Cardiac muscle cell (in vitro differentiated cells and primary cell): ENCODE measurements around the gene IGFBP5. TPM values are rescaled to one million over a fixed set of nuclear protein-coding genes. Genes with fewer than 3 reads are reported as not detected.
A peak's percentile ranks its signal among the peaks of the same experiment; 100 is the strongest.

Source experiments
- DNase-seq, 2 donors: peaks; one replicate each; pipeline versions ENCODE4 v3.0.0 to v3.0.0-alpha.2; 2010 to 2017; ENCODE audit warnings: low read depth in 1 of 2, low spot score in 1 of 2
- H3K27ac ChIP-seq: fragments of 200-600 bp; sonication (generic); 2 replicates; pipeline ENCODE4 v1.5.1; 2016
- H3K27me3 ChIP-seq: fragments of 200-600 bp; sonication (generic); 2 replicates; pipeline ENCODE4 v1.6.0; 2016; ENCODE audit warnings: control low read depth
- H3K36me3 ChIP-seq: fragments of 200-600 bp; sonication (generic); 2 replicates; pipeline ENCODE4 v1.5.1; 2016; ENCODE audit warnings: control low read depth
- H3K4me1 ChIP-seq: fragments of 200-600 bp; sonication (generic); 2 replicates; pipeline ENCODE4 v1.8.1; 2017; ENCODE audit warnings: low read depth, mild to moderate bottlenecking, mixed run types
- H3K4me3 ChIP-seq: fragments of 200-600 bp; sonication (generic); 2 replicates; pipeline ENCODE4 v1.5.1; 2016; ENCODE audit warnings: mild to moderate bottlenecking
- H3K9me3 ChIP-seq: fragments of 200-600 bp; sonication (generic); 2 replicates; pipeline ENCODE4 v1.5.1; 2017; ENCODE audit warnings: low read depth, mild to moderate bottlenecking, control low read depth
- polyA plus RNA-seq: library from polyadenylated mRNA; unstranded; fragments of >200 nt; fragmentation: Nextera tagmentation; extraction: Ambion mirVana; gene quantifications from 2 replicates; pipeline ENCODE4 v1.2.1, GENCODE V29; 2016
- total RNA-seq: library from RNA; depleted of rRNA; stranded (reverse); fragments of >200 nt; gene quantifications from 2 replicates; pipeline ENCODE4 v1.2.3, GENCODE V29; 2016
- TF ChIP-seq, protein P1 (sequence below): IDR thresholded peaks from 2 replicates; pipeline ENCODE4 v1.5.1; 2012; ENCODE audit warnings: low read depth, mild to moderate bottlenecking, low read length

Gene IGFBP5
- total and polyA plus RNA-seq, 2 experiments from 2014 or later = 35.2 to 132 TPM

DNA sequence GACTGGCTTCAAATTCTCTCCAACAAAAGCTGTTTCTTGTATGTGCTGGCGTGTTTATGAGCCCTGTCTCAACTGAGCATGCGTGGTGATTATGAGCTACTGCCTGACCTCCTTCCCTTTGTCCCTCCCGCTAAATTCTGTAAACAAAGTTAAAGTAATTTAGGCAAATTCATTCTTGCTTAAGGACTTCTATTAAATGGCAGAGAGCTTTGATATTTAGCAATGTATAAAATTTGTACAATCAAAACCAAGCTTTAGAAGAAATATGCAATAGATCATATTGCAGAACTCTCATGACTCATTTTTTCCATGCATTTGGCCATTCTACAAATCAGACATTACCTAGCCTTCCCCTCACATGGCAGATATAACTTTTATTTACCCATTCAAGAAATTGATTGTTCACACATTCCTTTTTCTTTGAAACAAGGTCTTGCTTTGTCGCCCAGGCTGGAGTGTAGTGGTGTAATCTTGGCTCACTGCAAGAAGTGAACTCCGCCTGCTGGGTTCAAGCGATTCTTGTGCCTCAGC lies 43.9 kb downstream of the IGFBP5 start:
- no peaks in the 10 kb centered on the region for H3K9me3 ChIP-seq
- DNase-seq = peak in 1 of 2 donors; percentile 75
- no peaks in the 10 kb centered on the region for H3K27me3 ChIP-seq
- no peak overlapping the region for H3K4me3 ChIP-seq
- H3K27ac ChIP-seq = no peak overlapping the region
- H3K36me3 ChIP-seq = no peaks in the 10 kb centered on the region
- peaks cover 8% of the 10 kb centered on the region for H3K4me1 ChIP-seq
- TF ChIP-seq, protein P1, sequence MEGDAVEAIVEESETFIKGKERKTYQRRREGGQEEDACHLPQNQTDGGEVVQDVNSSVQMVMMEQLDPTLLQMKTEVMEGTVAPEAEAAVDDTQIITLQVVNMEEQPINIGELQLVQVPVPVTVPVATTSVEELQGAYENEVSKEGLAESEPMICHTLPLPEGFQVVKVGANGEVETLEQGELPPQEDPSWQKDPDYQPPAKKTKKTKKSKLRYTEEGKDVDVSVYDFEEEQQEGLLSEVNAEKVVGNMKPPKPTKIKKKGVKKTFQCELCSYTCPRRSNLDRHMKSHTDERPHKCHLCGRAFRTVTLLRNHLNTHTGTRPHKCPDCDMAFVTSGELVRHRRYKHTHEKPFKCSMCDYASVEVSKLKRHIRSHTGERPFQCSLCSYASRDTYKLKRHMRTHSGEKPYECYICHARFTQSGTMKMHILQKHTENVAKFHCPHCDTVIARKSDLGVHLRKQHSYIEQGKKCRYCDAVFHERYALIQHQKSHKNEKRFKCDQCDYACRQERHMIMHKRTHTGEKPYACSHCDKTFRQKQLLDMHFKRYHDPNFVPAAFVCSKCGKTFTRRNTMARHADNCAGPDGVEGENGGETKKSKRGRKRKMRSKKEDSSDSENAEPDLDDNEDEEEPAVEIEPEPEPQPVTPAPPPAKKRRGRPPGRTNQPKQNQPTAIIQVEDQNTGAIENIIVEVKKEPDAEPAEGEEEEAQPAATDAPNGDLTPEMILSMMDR = no peak

DNA sequence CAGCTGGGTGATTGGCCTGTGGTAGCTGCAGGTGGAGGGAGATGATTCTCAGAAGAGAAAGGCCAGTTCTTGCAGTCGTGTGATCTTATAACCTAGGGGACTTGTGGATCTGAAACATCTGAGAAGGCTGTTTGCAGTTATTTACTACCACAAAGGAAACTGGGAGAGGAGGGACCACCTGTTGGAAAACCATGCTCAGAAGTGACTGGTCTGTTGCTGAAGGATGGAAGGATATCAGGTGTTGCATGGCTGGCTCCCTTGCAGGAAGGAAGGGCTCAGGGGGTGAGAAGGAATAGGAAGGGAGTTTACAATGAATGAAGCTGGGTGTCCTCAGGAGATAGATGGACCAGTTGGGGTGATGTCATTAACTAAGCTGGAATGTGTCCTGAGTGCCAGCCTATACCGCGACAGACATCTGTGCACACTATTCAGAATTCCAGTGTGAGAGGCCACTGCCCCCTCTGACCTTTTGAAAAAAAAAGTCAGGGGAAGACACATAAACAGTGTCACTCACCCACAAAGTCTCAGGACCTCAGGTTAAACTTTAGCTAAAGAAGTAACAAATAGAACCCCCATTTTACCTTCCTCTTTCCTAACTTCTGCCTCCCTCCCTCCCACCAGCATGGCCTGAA lies 44.6 kb downstream of the IGFBP5 start:
- peaks cover 8% of the 10 kb centered on the region for H3K4me1 ChIP-seq
- H3K4me3 ChIP-seq = no peak overlapping the region
- no peak for DNase-seq
- no peaks in the 10 kb centered on the region for H3K27me3 ChIP-seq
- no peaks in the 10 kb centered on the region for H3K9me3 ChIP-seq
- TF ChIP-seq, protein P1 = no peak
- no peak overlapping the region for H3K27ac ChIP-seq
- no peaks in the 10 kb centered on the region for H3K36me3 ChIP-seq

DNA sequence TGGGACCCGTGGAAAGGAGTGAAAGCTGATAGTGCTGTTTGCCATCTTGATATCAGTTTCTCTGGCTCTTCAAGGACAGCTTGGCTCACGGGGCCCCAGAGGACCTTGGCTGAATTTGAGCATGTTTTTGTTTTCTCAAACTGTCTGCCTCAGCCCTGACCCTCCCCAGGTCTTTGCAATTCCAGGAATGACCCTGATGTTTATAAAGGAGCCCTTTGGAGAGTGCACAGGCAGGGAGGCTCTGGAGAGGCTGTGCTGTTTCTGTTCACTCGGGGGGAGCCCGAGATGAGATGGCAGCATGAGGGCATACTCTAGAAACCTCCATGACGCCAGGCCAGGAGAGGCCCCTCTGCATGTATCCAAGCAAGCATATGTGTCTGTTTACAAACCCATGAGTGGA lies 45.8 kb downstream of the IGFBP5 start:
- Histone ChIP-seq H3K36me3 (no peaks in the 10 kb centered on the region), H3K4me3 (no peak overlapping the region), H3K4me1 (peaks cover 13% of the 10 kb centered on the region), H3K27ac (peak overlapping the region; percentile 26), H3K27me3 (no peaks in the 10 kb centered on the region), H3K9me3 (no peaks in the 10 kb centered on the region)
- TF ChIP-seq, protein P1 = no peak
- no peak for DNase-seq

DNA sequence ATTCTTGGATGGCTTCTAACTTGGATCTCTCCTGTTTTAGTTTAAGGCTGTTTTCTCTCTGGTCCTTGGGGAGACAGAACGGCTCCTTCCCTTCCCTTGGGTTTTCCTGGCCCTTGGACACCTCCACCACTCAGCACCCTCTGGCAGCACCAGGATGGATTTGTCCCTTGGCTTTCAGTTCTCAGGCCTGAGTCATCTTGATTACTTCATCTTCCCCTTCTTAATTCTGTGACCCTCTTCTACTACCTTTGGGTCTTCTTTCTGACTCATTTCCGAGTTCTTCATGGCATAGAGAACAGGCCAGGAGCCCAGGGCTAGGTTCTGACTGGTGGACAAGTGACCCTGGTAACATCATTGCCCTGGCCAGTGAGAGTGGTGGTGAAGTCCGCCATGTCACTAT lies 47.2 kb downstream of the IGFBP5 start:
- Histone ChIP-seq H3K4me1 (peaks cover 13% of the 10 kb centered on the region), H3K36me3 (no peaks in the 10 kb centered on the region), H3K27me3 (no peaks in the 10 kb centered on the region), H3K27ac (no peak overlapping the region), H3K9me3 (no peaks in the 10 kb centered on the region), H3K4me3 (no peak overlapping the region)
- TF ChIP-seq, protein P1 = no peak
- peak in 1 of 2 donors; percentile 27 for DNase-seq

DNA sequence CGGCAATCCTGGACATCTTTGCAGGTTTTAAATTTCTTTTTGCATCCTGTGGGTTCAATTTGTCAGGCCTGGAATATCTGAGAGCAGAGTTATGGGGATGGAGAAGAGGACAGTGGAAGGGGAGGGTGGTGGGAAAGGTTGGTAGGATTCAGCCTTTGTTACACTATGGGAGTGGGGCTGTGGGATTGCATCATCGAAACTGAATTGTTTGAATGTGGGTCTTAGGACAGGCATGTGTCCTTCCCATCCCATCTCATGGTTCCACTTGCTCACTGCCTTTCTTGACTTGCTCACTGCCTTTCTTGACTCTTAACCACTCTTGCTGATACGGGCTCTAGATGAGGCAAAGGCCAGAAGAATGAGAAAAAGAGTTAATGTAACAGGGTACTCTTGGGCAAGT lies 49.2 kb downstream of the IGFBP5 start:
- no peak overlapping the region for H3K4me3 ChIP-seq
- no peak overlapping the region for H3K27ac ChIP-seq
- H3K4me1 ChIP-seq = peaks cover 13% of the 10 kb centered on the region

More for the DNA sequence above, 49.2 kb downstream of the IGFBP5 start:
- TF ChIP-seq, protein P1 = no peak
- no peaks in the 10 kb centered on the region for H3K9me3 ChIP-seq
- no peaks in the 10 kb centered on the region for H3K36me3 ChIP-seq
- no peaks in the 10 kb centered on the region for H3K27me3 ChIP-seq
- DNase-seq = no peak
